GM21576 (cell line): ENCODE results near the gene ZNF362.

Experiments
- ATAC-seq: cut with Tn5 transposase; IDR thresholded peaks from one replicate; pipeline ENCODE4 v1.9.1; 2021; ENCODE audit warnings: mild to moderate bottlenecking, moderate library complexity; ENCODE audit not compliant: unreplicated experiment

ZNF362 gene

GRCh38 chr1:33341190-33341589 is 84.9 kb downstream of the ZNF362 start:
- ATAC-seq: no peak

DNA sequence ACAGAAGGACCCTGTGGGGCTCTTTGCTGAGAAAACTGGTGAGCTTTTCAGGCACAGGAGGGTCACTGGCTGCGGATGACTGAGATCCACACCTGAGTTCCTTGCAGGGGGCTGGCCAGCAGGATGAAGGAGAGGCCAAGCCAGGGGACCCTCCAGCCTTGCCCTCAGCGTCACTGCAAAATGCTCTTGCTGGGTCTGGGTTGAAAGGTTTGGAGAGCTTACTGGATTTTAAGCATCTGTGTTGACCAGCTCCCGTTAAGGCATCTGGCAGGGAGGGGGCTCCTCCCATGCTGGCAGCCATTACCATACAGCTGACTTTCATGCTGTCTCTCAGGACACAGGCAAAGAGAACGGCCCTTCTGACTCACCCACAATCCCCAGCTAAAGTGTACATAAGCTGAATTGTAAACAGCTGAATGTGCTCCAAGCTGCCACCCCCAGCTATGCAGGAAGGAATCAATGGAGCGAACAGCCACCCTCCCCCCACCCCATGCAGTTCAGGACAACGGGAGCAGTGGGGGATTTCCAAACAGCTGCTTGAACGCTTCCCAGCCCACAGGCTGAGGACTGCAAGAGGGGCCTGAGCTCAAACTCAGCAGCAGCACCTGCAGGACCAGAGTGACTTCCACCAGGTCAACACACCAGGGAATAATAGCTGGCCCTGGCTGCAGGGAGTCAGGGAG is 85.9 kb downstream of the ZNF362 start:
- no peak for ATAC-seq

DNA sequence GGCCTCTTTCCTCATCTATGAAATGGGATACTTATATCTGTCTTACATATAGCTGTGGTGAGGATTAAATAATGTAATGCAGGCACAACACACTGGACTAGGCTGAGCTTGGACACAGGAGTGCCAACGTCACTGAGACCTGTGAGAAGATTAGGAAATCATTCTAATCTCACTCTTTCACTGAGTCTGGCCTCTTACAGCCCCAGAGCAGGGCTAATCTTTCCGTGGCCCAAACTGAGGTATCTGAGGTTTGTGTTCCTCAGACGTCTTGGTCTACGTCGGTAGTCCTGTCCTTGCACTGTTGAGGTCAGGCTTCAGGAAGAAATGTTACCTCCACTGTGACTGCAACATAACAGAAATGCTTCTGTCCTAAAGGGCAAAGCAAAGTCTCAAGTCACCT is 87.2 kb downstream of the ZNF362 start:
- no peak for ATAC-seq

DNA sequence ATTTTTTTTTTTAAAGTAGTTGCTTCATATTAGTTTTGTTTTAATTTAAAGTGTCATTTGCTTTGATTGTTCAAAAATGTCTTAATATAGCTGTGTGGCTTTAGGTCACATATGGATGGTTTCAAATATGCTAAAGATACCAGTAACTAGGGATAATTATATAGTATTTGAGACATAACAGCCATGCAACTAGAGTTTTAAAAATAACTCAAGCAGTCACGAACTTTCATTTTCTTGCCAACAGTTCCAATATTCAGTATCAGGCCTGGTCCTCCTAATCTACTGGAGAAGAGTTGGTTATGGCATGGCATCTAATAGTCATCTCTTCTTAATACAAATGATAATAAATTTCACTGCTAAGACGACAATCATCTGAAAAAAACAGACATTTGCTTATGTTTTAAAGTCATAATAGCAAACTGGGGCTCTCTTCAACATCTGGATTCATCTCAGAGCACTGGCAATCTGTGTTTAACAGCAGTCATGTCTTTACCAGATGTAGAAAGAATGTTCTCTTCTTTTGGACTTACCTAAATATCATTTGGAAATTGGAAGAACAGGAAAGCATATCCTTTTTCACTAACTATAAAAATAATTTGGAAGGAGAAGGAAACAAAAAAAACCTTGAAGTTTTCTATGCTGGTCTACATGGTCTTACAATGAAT is 88.7 kb downstream of the ZNF362 start:
- ATAC-seq: no peak

DNA sequence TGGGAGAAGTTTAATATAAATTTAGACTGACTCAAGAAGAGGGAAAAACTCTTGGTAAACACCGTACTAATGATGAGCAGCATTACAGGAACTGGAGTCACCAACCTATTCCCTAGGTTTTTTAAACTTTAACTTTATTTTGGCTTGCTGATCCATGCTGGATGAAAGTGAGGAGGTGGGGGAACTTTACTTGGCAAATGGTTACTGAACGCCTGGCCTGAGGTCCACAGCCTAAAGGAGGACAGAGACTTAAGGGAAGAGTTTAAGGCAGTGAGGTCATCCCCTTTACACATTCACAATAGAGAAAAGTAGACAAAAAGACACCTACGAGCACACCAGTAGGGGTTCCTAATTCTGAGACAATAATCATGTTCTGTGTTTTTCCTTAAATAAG is 90.2 kb downstream of the ZNF362 start:
- no peak for ATAC-seq

GRCh38 chr1:33346927-33347649 is 90.8 kb downstream of the ZNF362 start:
- ATAC-seq: no peak

DNA sequence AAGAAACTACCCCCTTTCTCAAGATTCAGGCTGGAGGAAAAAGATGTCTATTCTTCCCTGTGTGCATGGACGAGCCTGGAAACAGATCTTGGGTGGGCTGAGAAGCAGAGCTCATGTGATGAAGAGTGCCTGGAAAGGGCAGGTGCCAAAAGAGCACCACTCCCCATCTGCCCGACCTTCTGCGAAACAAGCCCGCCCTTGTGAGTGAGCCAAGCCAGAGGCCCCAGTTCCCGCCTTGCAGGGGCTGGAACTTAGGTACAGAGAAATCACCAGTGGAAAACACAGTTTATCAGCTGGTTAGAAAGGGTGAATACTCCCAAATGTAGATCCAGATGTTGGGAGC is 91.3 kb downstream of the ZNF362 start:
- no peak for ATAC-seq

DNA sequence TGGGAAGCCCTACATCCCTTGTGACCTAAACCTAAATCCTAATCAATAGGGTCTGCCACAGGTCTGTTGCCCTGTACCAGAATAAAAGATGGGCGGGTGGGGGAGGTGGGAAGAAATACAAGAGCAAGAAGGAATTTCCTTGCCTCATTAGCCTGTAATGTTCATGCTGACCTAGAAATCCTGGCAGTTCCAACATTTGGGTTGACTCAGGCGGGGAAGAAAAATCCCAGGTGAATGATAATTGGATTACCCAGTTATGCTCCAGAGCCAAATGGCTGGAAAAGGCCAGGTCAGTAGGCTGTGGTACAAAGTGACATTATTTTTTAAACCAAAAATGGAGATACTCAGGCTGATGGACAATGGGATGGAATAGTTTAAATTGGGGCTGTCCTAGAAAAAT is 91.9 kb downstream of the ZNF362 start:
- ATAC-seq: no peak

DNA sequence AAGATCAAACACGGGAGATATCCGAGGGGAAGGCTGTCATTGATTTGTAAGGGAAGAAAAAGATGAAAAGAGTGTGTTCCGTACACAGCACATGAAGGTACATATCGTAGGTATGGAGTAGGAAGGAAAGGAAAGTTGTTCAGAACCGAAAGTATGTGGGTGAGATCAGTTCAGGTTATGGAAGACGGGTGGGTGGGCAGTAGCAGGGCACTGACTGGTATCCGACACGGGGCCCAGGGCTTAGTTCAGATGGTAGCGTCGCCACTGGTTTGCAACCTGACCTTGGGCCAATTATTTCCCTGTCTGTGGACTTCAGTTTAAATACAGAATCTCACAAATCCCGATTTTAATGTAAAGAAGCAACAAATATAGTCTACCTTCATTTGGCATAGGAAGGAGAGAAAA is 92.4 kb downstream of the ZNF362 start:
- no peak for ATAC-seq

- ATAC-seq: peak; percentile 37
Observed at GRCh38 chr1:33349081-33349759, 92.9 kb downstream of the ZNF362 start.

- peak; percentile 56 for ATAC-seq
Observed at GRCh38 chr1:33349778-33350610, 93.7 kb downstream of the ZNF362 start.
